ENCODE measurements around the gene ADGRL1. TPM values are rescaled to one million over a fixed set of nuclear protein-coding genes. Genes with fewer than 3 reads are reported as not detected.

ADGRL1 gene
- total and polyA plus RNA-seq, 4 donors, result 0.14 to 1.6 (median 0.53) TPM

DNA sequence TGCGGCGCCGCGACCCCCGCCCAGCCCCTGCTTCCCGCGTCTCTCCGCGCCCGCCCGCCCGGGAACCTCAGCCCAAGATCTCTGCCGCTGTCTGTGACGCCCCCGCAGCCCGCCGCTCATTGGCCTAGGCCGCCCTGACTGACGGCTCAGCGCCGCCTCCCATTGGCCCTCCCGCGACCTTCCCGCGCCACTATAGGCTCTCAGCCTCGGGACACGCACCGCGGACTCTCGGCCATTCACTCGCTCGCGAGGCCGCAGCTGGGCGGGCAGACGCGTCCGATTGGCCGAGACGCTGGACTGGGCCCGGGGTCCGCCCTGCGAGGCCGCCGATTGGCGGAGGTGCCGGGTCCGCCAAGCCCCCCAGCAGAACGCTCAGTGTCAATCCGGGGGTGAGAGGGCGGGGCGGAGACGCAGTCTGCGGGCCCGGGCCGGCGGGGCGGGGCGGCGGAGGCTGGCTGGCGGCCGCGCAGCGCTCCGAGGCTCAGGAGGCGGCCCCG lies 88.3 kb downstream of the ADGRL1 start, which contains the start of gene PRKACA (continued):
- TF ChIP-seq, protein P1, sequence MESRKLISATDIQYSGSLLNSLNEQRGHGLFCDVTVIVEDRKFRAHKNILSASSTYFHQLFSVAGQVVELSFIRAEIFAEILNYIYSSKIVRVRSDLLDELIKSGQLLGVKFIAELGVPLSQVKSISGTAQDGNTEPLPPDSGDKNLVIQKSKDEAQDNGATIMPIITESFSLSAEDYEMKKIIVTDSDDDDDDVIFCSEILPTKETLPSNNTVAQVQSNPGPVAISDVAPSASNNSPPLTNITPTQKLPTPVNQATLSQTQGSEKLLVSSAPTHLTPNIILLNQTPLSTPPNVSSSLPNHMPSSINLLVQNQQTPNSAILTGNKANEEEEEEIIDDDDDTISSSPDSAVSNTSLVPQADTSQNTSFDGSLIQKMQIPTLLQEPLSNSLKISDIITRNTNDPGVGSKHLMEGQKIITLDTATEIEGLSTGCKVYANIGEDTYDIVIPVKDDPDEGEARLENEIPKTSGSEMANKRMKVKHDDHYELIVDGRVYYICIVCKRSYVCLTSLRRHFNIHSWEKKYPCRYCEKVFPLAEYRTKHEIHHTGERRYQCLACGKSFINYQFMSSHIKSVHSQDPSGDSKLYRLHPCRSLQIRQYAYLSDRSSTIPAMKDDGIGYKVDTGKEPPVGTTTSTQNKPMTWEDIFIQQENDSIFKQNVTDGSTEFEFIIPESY (IDR thresholded peaks at IDR 0.05), result no peak
- TF ChIP-seq, protein P2, sequence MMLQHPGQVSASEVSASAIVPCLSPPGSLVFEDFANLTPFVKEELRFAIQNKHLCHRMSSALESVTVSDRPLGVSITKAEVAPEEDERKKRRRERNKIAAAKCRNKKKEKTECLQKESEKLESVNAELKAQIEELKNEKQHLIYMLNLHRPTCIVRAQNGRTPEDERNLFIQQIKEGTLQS (IDR thresholded peaks at IDR 0.05), result no peak
- TF ChIP-seq NR2F2 (IDR thresholded peaks at IDR 0.05) (no peak), FOXA1 (IDR thresholded peaks at IDR 0.05) (no peak), FOXA2 (IDR thresholded peaks at IDR 0.05) (no peak), YY1 (IDR thresholded peaks at IDR 0.05) (no peak), JUND (IDR thresholded peaks at IDR 0.05) (no peak)

DNA sequence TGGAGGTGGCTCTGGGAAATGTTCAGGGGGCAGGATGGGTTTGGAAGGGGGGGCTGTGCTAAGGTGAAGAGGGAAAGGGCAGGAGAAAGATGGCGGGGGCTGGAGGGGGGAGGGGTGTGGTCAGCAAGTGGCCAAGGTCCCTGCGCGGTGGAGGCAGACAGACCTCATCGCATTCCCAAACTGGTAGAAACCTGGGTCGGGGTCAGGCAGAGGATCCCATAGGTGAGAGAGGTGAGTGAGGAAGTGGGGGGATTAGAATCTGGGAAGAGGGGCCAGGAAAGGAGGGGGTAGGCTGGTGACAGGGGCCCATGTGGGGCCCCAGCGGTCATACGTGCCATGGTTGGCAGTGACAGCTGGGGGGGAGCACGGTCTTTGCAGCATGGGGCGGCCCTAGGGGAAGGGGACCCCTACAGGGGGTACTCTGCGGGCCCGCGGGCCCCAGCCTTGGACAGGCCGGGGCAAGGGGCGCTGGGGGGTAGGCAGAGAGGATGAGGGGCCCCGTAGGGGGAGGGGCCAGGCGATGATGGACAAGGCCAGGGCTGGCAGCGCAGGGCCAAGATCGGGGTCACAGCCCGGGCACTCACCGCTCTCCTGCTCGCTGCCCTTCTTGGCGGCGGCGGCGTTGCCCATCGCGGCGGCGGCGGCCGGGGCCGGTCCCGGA lies 88.9 kb downstream of the ADGRL1 start:
- under 1% methylated on average over 33 of the region's 33 CpGs for WGBS
- TF ChIP-seq YY1 (IDR thresholded peaks at IDR 0.05) (no peak), RAD21 (IDR thresholded peaks at IDR 0.05) (no peak)
- no peak for DNase-seq (ENCODE audit: low spot score)

DNA sequence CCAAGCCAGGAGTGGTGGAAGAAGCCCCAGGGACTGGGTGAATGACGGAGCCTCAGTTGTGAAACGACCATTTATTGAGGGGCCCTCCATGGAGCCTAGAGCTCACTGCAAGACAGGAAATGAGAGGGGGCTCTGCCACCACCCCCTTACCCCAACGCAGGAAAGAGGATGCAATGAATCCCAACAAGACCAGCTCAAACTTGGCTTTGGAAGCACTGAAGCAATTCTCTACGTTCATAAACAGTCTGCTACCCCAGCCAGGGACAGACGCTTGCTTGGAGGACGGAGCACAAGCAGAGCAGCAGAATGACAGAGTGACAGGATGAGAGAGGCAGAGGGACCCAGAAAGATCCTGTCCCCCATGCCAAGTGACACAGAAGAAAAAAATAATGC lies 89.4 kb downstream of the ADGRL1 start:
- H3K27me3 ChIP-seq (ENCODE audit: control insufficient read depth in 4 of 4, insufficient read depth in 4 of 4, low read length in 3 of 4), result no peaks in the 10 kb centered on the region
- H3K36me3 ChIP-seq (ENCODE audit: control insufficient read depth in 4 of 4, insufficient read depth in 3 of 4, low read depth in 1 of 4, low read length in 3 of 4), result no peaks in the 10 kb centered on the region
- peak overlapping the region in 1 of 2 donors; percentile 53 for H3K9ac ChIP-seq (ENCODE audit: low read depth in 1 of 2, low read length in 2 of 2)
- H3K27ac ChIP-seq (ENCODE audit: low read depth in 1 of 2, low read length in 2 of 2), result peak overlapping the region; percentile 23 to 66
- WGBS, result 16% methylated on average over 6 of the region's 6 CpGs
- no peak for DNase-seq (ENCODE audit: low spot score)
- peak overlapping the region in 2 of 3 donors; percentile 88 to 90 for H3K4me3 ChIP-seq (ENCODE audit: low read depth in 1 of 3, low read length in 3 of 3)
- H3K4me1 ChIP-seq (ENCODE audit: control insufficient read depth in 4 of 4, insufficient read depth in 4 of 4, low read length in 3 of 4), result peaks cover 13 to 67% (median 58%) of the 10 kb centered on the region in 4 donors
- TF ChIP-seq, protein P3, sequence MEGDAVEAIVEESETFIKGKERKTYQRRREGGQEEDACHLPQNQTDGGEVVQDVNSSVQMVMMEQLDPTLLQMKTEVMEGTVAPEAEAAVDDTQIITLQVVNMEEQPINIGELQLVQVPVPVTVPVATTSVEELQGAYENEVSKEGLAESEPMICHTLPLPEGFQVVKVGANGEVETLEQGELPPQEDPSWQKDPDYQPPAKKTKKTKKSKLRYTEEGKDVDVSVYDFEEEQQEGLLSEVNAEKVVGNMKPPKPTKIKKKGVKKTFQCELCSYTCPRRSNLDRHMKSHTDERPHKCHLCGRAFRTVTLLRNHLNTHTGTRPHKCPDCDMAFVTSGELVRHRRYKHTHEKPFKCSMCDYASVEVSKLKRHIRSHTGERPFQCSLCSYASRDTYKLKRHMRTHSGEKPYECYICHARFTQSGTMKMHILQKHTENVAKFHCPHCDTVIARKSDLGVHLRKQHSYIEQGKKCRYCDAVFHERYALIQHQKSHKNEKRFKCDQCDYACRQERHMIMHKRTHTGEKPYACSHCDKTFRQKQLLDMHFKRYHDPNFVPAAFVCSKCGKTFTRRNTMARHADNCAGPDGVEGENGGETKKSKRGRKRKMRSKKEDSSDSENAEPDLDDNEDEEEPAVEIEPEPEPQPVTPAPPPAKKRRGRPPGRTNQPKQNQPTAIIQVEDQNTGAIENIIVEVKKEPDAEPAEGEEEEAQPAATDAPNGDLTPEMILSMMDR (IDR thresholded peaks at IDR 0.05; ENCODE audit: low read depth, low read length, missing input control), result no peak
- TF ChIP-seq NR2F2 (IDR thresholded peaks at IDR 0.05) (no peak), HNF4G (IDR thresholded peaks at IDR 0.05) (no peak), HNF4A (conservative IDR thresholded peaks at IDR 0.05) (no peak), FOXA2 (IDR thresholded peaks at IDR 0.05) (no peak), TAF1 (conservative IDR thresholded peaks at IDR 0.05) (no peak), JUND (IDR thresholded peaks at IDR 0.05) (no peak), RXRA (IDR thresholded peaks at IDR 0.05) (no peak)
- H3K9me3 ChIP-seq (ENCODE audit: control insufficient read depth in 4 of 4, low read length in 3 of 4), result no peaks in the 10 kb centered on the region

More for the DNA sequence above, 88.9 kb downstream of the ADGRL1 start:
- peaks cover 13 to 63% (median 55%) of the 10 kb centered on the region in 4 donors for H3K4me1 ChIP-seq (ENCODE audit: control insufficient read depth in 4 of 4, insufficient read depth in 4 of 4, low read length in 3 of 4)
- peak overlapping the region; percentile 62 to 90 (median 88) for H3K4me3 ChIP-seq (ENCODE audit: low read depth in 1 of 3, low read length in 3 of 3)
- no peaks in the 10 kb centered on the region for H3K9me3 ChIP-seq (ENCODE audit: control insufficient read depth in 4 of 4, low read length in 3 of 4)
- H3K27me3 ChIP-seq (ENCODE audit: control insufficient read depth in 4 of 4, insufficient read depth in 4 of 4, low read length in 3 of 4), result no peaks in the 10 kb centered on the region
- H3K9ac ChIP-seq (ENCODE audit: low read depth in 1 of 2, low read length in 2 of 2), result peak overlapping the region; percentile 38 to 62
- peak overlapping the region; percentile 23 to 66 for H3K27ac ChIP-seq (ENCODE audit: low read depth in 1 of 2, low read length in 2 of 2)
- no peaks in the 10 kb centered on the region for H3K36me3 ChIP-seq (ENCODE audit: control insufficient read depth in 4 of 4, insufficient read depth in 3 of 4, low read depth in 1 of 4, low read length in 3 of 4)
